ENCODE data around the gene SECISBP2L. TPM values are rescaled to one million over a fixed set of nuclear protein-coding genes. Genes with fewer than 3 reads are reported as not detected.
"Not testable (repeated sequence)": the region's sequence is repeated elsewhere in the genome, so short reads cannot be mapped to it uniquely, and the experiment has no call there.

The SECISBP2L gene
- total RNA-seq, 2 donors from 2014 or later, result 23.9 to 32.0 TPM

- WGBS, 2 donors, result 92% methylated on average over 17 to 23 of the region's 23 CpGs
- TF ChIP-seq POLR2A (IDR thresholded peaks at IDR 0.05) (no peak), CTCF (IDR thresholded peaks at IDR 0.05) (no peak)
- Histone ChIP-seq H3K27ac (no peak overlapping the region), H3K27me3 (no peaks in the 10 kb centered on the region), H3K4me3 (no peak overlapping the region), H3K36me3 (replicated peaks in 1 of 2; ENCODE audit: insufficient read depth in 1 of 2, low read depth in 2 of 2) (no peaks in the 10 kb centered on the region), H3K4me1 (no peaks in the 10 kb centered on the region), H3K9me3 (no peaks in the 10 kb centered on the region)
- intact Hi-C loops (cut with DNase I), result no loop called here
- ATAC-seq (no peak), DNase-seq (no peak)
Observed at GRCh38 chr15:49079340-49080039, 33.2 kb upstream of the SECISBP2L start.

GRCh38 chr15:49075881-49076280 is 29.6 kb upstream of the SECISBP2L start:
- intact Hi-C loops (cut with DNase I), result no loop called here
- TF ChIP-seq POLR2A (IDR thresholded peaks at IDR 0.05) (no peak), CTCF (IDR thresholded peaks at IDR 0.05) (no peak)
- no peaks in the 10 kb centered on the region for H3K4me1 ChIP-seq
- H3K36me3 ChIP-seq (replicated peaks in 1 of 2; ENCODE audit: insufficient read depth in 1 of 2, low read depth in 2 of 2), result no peaks in the 10 kb centered on the region
- DNase-seq (no peak), ATAC-seq (no peak)
- H3K4me3 ChIP-seq, result no peak overlapping the region
- no peak overlapping the region for H3K27ac ChIP-seq
- no peaks in the 10 kb centered on the region for H3K27me3 ChIP-seq
- no peaks in the 10 kb centered on the region for H3K9me3 ChIP-seq

GRCh38 chr15:49074589-49075287 is 28.5 kb upstream of the SECISBP2L start:
- DNase-seq, result not testable (repeated sequence)

GRCh38 chr15:49066372-49066771 is 20.1 kb upstream of the SECISBP2L start:
- no peak for TF ChIP-seq POLR2A (IDR thresholded peaks at IDR 0.05)
- TF ChIP-seq CTCF (IDR thresholded peaks at IDR 0.05), result no peak
- H3K27ac ChIP-seq, result no peak overlapping the region
- no peaks in the 10 kb centered on the region for H3K4me1 ChIP-seq
- 62 to 74% methylated on average over 2 of the region's 2 CpGs for WGBS, 2 donors
- ATAC-seq (no peak), DNase-seq (no peak)
- H3K27me3 ChIP-seq, result no peaks in the 10 kb centered on the region
- no peaks in the 10 kb centered on the region for H3K36me3 ChIP-seq (replicated peaks in 1 of 2; ENCODE audit: insufficient read depth in 1 of 2, low read depth in 2 of 2)
- intact Hi-C loops (cut with DNase I), result no loop called here
- no peaks in the 10 kb centered on the region for H3K9me3 ChIP-seq
- no peak overlapping the region for H3K4me3 ChIP-seq

More at GRCh38 chr15:49074589-49075287, 28.5 kb upstream of the SECISBP2L start:
- intact Hi-C loops (cut with DNase I); H3K27me3 ChIP-seq; H3K27ac ChIP-seq; H3K36me3 ChIP-seq (replicated peaks in 1 of 2; ENCODE audit: insufficient read depth in 1 of 2, low read depth in 2 of 2); H3K4me1 ChIP-seq; ATAC-seq; H3K9me3 ChIP-seq; H3K4me3 ChIP-seq: not testable (repeated sequence)
- 72 to 77% methylated on average over 6 of the region's 6 CpGs for WGBS, 2 donors

GRCh38 chr15:49064884-49065283 is 18.6 kb upstream of the SECISBP2L start:
- no peaks in the 10 kb centered on the region for H3K36me3 ChIP-seq (replicated peaks in 1 of 2; ENCODE audit: insufficient read depth in 1 of 2, low read depth in 2 of 2)
- H3K27me3 ChIP-seq, result no peaks in the 10 kb centered on the region
- DNase-seq (no peak), ATAC-seq (no peak)
- TF ChIP-seq POLR2A (IDR thresholded peaks at IDR 0.05) (no peak), CTCF (IDR thresholded peaks at IDR 0.05) (no peak)
- no peak overlapping the region for H3K4me3 ChIP-seq
- no peaks in the 10 kb centered on the region for H3K4me1 ChIP-seq
- no peak overlapping the region for H3K27ac ChIP-seq
- intact Hi-C loops (cut with DNase I), result no loop called here
- H3K9me3 ChIP-seq, result no peaks in the 10 kb centered on the region
- WGBS, 2 donors, result 65 to 78% methylated on average over 3 of the region's 3 CpGs
